MM.1S (cell line): ENCODE results near the gene SORD.

Experiments
- CTCF ChIP-seq: fragments of 300-600 bp; sonication (generic); IDR thresholded peaks from 2 replicates; pipeline ENCODE4 v1.5.1; 2016; ENCODE audit warnings: antibody characterized with exemption, low read length, mixed read lengths
- EZH2 ChIP-seq: fragments of 300-600 bp; sonication (generic); optimal IDR thresholded peaks from 2 replicates; pipeline ENCODE3; 2017; ENCODE audit warnings: low read depth, mild to moderate bottlenecking, antibody characterized with exemption, low read length, mixed read lengths
- EZH2phosphoT487 ChIP-seq: fragments of 300-600 bp; sonication (generic); IDR thresholded peaks from 2 replicates; pipeline ENCODE4 v1.6.1; 2018; ENCODE audit warnings: antibody characterized with exemption, low read length

- no peak for TF ChIP-seq CTCF
- TF ChIP-seq EZH2: no peak
- TF ChIP-seq EZH2phosphoT487: no peak
Measured at GRCh38 chr15:45112591-45113379, 89.8 kb downstream of the SORD start.
